ENCODE measurements around the gene DNMT3B. TPM values are rescaled to one million over a fixed set of nuclear protein-coding genes. Genes with fewer than 3 reads are reported as not detected.
A peak's percentile ranks its signal among the peaks of the same experiment; 100 is the strongest.

The DNMT3B gene
- total and polyA plus RNA-seq, 2 experiments from 2014 or later, result 711 to 2,222 TPM

GRCh38 chr20:32790751-32791057 is 28.5 kb downstream of the DNMT3B start (continued):
- TF ChIP-seq EZH2phosphoT487 (IDR thresholded peaks at IDR 0.05; ENCODE audit: unreplicated experiment) (no peak), EZH2 (IDR thresholded peaks at IDR 0.05; ENCODE audit: low read depth, unreplicated experiment) (no peak), NANOG (IDR thresholded peaks at IDR 0.05; ENCODE audit: borderline replicate concordance) (no peak)
- TF ChIP-seq, protein P1, sequence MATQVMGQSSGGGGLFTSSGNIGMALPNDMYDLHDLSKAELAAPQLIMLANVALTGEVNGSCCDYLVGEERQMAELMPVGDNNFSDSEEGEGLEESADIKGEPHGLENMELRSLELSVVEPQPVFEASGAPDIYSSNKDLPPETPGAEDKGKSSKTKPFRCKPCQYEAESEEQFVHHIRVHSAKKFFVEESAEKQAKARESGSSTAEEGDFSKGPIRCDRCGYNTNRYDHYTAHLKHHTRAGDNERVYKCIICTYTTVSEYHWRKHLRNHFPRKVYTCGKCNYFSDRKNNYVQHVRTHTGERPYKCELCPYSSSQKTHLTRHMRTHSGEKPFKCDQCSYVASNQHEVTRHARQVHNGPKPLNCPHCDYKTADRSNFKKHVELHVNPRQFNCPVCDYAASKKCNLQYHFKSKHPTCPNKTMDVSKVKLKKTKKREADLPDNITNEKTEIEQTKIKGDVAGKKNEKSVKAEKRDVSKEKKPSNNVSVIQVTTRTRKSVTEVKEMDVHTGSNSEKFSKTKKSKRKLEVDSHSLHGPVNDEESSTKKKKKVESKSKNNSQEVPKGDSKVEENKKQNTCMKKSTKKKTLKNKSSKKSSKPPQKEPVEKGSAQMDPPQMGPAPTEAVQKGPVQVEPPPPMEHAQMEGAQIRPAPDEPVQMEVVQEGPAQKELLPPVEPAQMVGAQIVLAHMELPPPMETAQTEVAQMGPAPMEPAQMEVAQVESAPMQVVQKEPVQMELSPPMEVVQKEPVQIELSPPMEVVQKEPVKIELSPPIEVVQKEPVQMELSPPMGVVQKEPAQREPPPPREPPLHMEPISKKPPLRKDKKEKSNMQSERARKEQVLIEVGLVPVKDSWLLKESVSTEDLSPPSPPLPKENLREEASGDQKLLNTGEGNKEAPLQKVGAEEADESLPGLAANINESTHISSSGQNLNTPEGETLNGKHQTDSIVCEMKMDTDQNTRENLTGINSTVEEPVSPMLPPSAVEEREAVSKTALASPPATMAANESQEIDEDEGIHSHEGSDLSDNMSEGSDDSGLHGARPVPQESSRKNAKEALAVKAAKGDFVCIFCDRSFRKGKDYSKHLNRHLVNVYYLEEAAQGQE (IDR thresholded peaks at IDR 0.05; ENCODE audit: unreplicated experiment), result no peak

GRCh38 chr20:32792316-32792715 is 30.1 kb downstream of the DNMT3B start:
- no peaks in the 10 kb centered on the region; the same call in 2 of the 3 replicates for H3K9me3 Mint-ChIP-seq
- peaks cover 95% of the 10 kb centered on the region for H3K79me2 ChIP-seq (replicated peaks; ENCODE audit: insufficient read depth)
- H3K27ac Mint-ChIP-seq, result peak overlapping the region; percentile 77; the same call in 1 of the 2 replicates
- H3K36me3 ChIP-seq (ENCODE audit: insufficient read depth), result peaks cover 97% of the 10 kb centered on the region
- H3K4me3 ChIP-seq, result no peak overlapping the region
- no peak overlapping the region for H2AFZ ChIP-seq
- no peaks in the 10 kb centered on the region; the same call in 1 of the 2 replicates for H3K9me2 ChIP-seq (ENCODE audit: insufficient read depth)
- H3K27me3 ChIP-seq (ENCODE audit: insufficient read depth), result no peaks in the 10 kb centered on the region
- TF ChIP-seq ZNF462 (CRISPR knock-in tag; IDR thresholded peaks at IDR 0.05) (no peak), NANOG (IDR thresholded peaks at IDR 0.05; ENCODE audit: borderline replicate concordance) (no peak), ZNF331 (CRISPR knock-in tag; IDR thresholded peaks at IDR 0.05; ENCODE audit: low read depth) (no peak), POLR2AphosphoS5 (IDR thresholded peaks at IDR 0.05; ENCODE audit: low read depth) (peak; percentile 42), EZH2 (IDR thresholded peaks at IDR 0.05; ENCODE audit: low read depth, unreplicated experiment) (no peak), STAT1 (IDR thresholded peaks at IDR 0.05; ENCODE audit: unreplicated experiment) (no peak), EZH2phosphoT487 (IDR thresholded peaks at IDR 0.05; ENCODE audit: unreplicated experiment) (no peak)
- TF ChIP-seq, protein P2, sequence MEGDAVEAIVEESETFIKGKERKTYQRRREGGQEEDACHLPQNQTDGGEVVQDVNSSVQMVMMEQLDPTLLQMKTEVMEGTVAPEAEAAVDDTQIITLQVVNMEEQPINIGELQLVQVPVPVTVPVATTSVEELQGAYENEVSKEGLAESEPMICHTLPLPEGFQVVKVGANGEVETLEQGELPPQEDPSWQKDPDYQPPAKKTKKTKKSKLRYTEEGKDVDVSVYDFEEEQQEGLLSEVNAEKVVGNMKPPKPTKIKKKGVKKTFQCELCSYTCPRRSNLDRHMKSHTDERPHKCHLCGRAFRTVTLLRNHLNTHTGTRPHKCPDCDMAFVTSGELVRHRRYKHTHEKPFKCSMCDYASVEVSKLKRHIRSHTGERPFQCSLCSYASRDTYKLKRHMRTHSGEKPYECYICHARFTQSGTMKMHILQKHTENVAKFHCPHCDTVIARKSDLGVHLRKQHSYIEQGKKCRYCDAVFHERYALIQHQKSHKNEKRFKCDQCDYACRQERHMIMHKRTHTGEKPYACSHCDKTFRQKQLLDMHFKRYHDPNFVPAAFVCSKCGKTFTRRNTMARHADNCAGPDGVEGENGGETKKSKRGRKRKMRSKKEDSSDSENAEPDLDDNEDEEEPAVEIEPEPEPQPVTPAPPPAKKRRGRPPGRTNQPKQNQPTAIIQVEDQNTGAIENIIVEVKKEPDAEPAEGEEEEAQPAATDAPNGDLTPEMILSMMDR (conservative IDR thresholded peaks at IDR 0.05; ENCODE audit: low read depth in 2 of 2), result no peak
- peaks cover 98% of the 10 kb centered on the region for H3F3A ChIP-seq (replicated peaks; ENCODE audit: low read depth)
- peaks cover 53% of the 10 kb centered on the region for H3K4me1 Mint-ChIP-seq
- ATAC-seq, result peak; percentile 33
- H4K20me1 ChIP-seq (replicated peaks; ENCODE audit: insufficient read depth), result peaks cover 98% of the 10 kb centered on the region
- peak; percentile 56 for DNase-seq (ENCODE audit: low spot score)
- H3K4me3 Mint-ChIP-seq, result no peak overlapping the region
- no peak overlapping the region for H3K4me2 ChIP-seq
- peaks cover 72% of the 10 kb centered on the region for H3K27me3 Mint-ChIP-seq (ENCODE audit: insufficient read depth, low read depth, poor library complexity)
- H3K27ac ChIP-seq (ENCODE audit: low read depth), result peak overlapping the region; percentile 92
- H3K36me3 Mint-ChIP-seq (ENCODE audit: low read depth), result peaks cover 99% of the 10 kb centered on the region
- H3K4me1 ChIP-seq (ENCODE audit: insufficient read depth), result peaks cover 65% of the 10 kb centered on the region

All from GM23338 (cell line).